ENCODE data around the gene LRP1B.

GRCh38 chr2:140603416-140603815 lies 1527.4 kb downstream of the LRP1B start:
- no peak for TF ChIP-seq CTCF (IDR thresholded peaks at IDR 0.05)
- TF ChIP-seq POLR2A (IDR thresholded peaks at IDR 0.05): no peak
- no peak for TF ChIP-seq POLR2AphosphoS5 (IDR thresholded peaks at IDR 0.05; ENCODE audit: insufficient read depth in 1 of 2, low read depth in 1 of 2)

Measured in vagina (tissue), 2 donors.